Kasumi-1 (cell line): Measurements from ENCODE around the gene KAZALD1.
"Not testable (repeated sequence)": the region's sequence is repeated elsewhere in the genome, so short reads cannot be mapped to it uniquely, and the experiment has no call there.

Source experiments
- DNase-seq, 2 experiments: peaks; one replicate each; lab custom pipeline; 2025; lab: John Stamatoyannopoulos, UW

The KAZALD1 gene

DNA sequence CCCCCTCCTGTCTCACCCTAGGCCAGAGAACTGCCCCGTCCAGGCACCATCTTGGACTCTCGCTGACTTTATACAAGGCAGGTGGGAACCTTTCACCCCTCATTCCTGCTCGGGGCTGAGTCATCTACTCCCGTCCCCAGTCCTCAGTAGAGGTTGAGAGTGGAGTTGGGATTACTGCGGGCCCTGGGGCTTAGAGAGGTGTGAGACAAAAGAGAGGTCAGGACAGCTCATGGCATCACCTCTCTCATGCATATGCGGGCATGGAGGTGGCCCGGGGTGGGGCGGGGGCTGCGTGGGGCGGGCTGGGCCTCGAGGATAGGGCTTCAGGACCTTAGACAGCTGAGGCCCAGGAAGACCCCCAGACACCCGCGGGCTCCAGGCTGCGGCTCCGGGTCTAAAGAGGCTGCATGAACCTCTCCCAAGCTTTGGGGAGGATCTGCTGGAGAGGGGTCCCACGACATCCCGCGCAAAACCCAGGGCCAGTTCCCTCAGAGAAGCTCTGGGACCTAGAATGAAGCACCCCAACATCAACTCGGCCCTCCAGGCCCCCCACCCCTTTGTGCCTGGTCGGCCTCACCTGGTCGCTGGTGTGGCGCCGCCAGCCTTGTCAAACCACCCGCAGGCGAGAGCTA lies 31.2 kb upstream of the KAZALD1 start:
- DNase-seq = no peak

- no peak for DNase-seq
These were observed 30.5 kb upstream of the KAZALD1 start, which contains the start of the genes PDZD7 and SFXN3 for GRCh38 chr10:101031128-101031795. TSS of gene PDZD7 (minus strand) at chr10:101031129. CDS start at chr10:101030219, 910 bp downstream. TSS of gene SFXN3 (plus strand) at chr10:101031234. CDS start at chr10:101034695, 3,461 bp downstream.

DNA sequence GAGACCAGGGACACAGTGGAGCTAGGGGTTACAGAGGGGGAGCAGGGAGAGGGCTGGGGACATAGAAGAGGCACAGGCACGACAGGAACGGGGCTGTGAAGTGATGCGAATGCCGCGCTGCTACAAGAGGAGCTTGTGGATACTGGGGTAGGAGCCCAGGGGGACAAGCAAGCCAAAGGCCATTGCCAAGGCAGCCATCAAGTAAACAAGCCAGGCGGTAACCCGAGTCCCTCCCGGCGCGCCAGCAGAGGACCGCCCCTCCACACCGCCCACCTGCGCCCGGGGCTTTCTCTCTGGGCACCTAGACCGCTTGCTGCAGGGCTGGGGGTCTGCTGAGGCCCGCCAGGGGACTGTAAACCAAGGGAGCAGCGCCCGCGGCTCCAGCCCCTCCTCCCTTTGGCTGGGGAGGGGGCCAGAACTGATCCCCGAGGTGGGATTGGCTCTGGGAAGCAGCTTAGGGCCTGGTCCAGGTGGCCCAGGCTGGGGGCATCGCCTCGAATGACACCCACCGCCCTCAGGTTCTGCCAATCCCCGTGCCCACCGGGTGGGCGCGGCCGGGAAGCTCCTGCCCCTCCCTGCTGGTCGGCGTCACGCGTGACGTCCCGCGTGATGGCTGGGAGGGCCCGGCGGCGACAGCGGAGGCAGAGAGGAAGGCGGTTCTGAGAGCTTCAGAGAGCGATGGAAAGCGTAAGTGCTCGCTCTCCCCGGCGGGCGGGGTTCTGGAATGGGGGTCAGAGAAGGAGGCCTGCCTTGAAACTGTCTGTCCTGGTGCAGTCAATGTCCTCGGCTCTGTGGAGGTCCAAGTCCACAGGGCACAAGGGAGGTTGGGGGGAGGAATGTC lies 29.8 kb upstream of the KAZALD1 start:
- DNase-seq = peak; percentile 48 to 67

- DNase-seq = peak; percentile 87 to 93
These were observed 29.1 kb upstream of the KAZALD1 start for GRCh38 chr10:101032637-101033224.

GRCh38 chr10:101033276-101033675 lies 28.5 kb upstream of the KAZALD1 start:
- DNase-seq = no peak

- not testable (repeated sequence) for DNase-seq
These were observed 27.4 kb upstream of the KAZALD1 start for GRCh38 chr10:101034404-101034803.

DNA sequence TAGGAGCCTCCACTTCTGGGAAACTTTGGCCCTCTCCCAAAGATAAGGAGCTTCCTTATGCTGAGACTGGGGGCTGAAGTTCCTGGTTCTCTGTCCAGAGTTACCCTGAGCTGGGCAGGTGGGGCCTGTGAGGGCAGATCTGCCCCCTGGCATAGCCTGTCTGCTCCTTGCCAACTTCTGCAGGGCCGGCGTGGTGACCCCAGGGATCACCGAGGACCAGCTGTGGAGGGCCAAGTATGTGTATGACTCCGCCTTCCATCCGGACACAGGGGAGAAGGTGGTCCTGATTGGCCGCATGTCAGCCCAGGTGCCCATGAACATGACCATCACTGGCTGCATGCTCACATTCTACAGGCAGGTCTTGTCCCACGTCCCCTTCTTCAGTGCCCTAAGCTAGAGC lies 26.5 kb upstream of the KAZALD1 start:
- DNase-seq = no peak

DNA sequence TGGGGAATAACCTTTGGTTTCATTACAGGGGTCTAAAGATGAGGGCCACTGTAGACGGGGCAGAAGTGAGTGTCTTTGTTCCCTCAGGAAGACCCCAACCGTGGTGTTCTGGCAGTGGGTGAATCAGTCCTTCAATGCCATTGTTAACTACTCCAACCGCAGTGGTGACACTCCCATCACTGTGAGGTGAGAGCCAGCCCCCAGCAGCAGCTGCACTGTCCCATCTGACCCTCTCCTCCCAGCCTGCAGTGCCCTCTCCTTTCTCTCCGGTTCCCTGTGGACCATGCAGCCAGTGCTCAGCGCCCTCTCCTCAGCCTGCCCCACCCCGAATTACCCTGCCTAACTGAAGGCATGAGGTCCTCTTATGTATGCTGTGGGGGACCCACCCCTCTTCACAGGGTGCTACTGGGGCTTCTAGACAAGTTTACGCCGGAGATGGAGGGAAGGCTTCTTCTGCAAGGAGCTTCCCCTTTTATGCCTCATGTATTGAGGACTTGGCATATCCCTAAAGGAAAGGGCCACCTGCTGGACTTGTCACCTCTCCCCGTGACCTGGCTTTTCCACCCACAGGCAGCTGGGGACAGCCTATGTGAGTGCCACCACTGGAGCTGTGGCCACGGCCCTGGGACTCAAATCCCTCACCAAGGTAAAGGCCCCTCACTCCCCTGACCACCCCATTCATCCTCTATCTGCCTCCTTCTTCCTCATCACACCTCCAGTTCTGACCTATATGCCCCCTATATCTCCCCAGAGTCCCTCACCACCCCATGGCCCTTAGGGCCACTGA lies 25.7 kb upstream of the KAZALD1 start:
- peak in 1 of 2 experiments; percentile 26 for DNase-seq

DNA sequence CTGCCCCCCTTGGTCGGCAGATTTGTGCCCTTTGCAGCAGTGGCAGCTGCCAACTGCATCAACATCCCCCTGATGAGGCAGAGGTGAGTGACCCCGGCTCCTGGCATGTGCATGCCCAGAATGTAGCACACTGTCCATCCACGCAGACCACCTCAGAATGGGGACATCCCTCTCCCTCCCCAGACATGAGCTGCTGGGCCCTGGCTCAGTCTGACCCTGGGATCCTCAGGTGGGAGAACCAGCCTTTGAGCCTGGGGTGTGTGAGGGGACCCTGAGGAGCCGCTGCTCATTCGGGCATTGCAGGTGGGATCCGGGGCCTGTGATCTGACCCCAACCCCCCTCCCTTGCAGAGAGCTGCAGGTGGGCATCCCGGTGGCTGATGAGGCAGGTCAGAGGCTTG lies 25.1 kb upstream of the KAZALD1 start:
- DNase-seq = no peak

- DNase-seq = no peak
These were observed 23.3 kb upstream of the KAZALD1 start for GRCh38 chr10:101038484-101038883.

- no peak for DNase-seq
These were observed 21.7 kb upstream of the KAZALD1 start for GRCh38 chr10:101040061-101040460.

DNA sequence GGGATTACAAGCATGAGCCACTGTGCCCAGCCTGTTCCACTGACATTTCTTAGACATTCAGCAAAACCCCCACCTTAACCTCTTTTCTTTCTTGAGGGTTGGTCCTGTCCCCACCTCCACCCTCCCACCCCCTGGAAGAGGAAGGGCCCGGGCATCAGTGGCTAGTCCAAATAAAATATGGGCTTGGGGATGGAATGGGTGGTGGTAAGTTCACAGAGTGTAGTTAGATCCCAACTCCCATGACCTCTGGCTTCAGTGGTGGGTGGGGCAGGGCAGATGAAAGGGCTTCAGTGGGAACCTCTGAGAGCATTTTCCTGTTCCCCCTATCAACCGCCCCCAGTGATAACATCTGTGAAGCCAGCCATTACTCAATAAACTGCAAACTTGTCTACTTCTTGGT lies 20.9 kb upstream of the KAZALD1 start:
- DNase-seq = no peak

GRCh38 chr10:101041252-101041761 lies 20.5 kb upstream of the KAZALD1 start:
- DNase-seq = peak; percentile 94

GRCh38 chr10:101042118-101042517 lies 19.7 kb upstream of the KAZALD1 start:
- DNase-seq = no peak

- DNase-seq = peak; percentile 98
These were observed 19.0 kb upstream of the KAZALD1 start for GRCh38 chr10:101042667-101043362.

DNA sequence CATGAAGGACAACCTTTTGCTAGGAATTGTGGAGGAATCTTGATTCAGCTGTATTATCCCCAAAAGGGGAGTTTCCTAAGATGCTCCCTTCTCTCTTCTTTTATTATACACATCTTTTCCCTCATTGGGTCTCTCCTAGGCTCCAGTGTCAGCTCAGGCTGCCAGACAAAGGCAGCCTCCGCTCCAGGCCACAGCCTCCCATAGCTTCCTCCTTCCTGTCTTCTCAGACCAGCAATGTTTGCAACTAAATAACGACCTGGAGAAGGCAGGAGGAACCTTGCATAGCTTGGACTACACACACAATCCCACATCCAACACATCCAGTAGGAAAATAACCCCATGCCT lies 18.5 kb upstream of the KAZALD1 start:
- peak; percentile 51 to 53 for DNase-seq

- no peak for DNase-seq
These were observed 17.7 kb upstream of the KAZALD1 start for GRCh38 chr10:101044117-101044516.

DNA sequence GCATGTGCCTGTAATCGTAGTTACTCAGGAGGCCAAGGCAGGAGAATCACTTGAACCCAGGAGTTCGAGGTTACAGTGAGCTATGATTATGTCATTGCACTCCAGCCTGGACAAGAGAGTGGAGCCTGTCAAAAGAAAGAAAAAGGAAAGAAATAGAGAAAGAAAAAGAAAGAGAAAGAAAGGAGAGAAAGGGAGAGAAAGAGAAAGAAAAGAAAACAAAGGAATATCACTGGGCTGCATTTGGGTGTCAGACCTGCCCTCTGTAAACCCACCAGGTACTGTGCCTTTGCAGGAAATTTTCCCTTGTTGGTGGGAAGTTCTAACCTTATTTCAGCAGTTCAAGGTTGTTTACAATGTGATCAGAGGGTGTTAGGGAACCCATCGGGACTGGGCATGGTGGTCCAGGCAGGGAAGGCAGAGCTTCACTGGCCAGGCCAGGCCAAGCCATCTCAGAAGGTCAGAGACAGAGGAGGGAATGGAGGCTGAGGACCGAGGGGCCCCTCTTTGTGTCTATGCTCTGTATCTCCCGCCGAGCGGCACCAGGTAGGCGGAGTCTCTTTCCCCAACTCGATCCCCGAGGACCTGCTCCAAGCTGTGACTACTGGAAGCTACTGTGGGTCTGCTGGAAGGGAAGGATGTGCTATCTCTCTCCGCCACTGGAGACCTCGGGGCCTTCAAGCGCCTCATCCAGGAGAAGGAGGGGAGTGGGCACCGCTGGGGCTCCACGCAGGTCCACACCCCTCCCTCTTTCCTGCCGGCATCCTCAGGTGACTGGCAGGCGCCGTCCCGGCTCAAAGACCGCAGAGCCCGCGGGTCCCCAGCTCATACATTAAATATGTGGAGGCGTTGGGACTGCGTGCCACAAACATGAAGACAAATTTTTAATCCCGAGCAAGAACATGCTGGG lies 15.2 kb upstream of the KAZALD1 start:
- DNase-seq = no peak

DNA sequence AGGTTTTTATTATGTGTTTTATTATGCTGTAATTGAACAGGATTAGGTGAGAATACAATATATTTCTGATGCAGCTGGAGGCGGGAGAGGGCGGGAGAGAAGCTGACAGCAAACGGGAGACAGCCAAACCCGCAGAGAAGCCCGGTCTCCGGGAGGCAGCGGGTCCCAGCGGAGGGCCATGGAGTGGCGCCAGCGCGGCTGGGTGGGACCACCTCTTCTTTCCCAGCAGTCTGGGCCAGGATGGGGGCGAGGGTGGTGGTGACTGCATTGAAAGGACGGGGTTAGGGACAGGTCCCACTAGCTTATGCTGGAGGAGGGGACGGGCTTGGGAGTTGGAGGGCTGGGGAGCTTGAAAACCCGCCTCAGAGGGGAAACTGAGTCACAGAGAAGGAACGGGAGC lies 14.5 kb upstream of the KAZALD1 start:
- DNase-seq = no peak
